PC-3 (cell line): ENCODE results near the gene FBXL13. TPM values are rescaled to one million over a fixed set of nuclear protein-coding genes. Genes with fewer than 3 reads are reported as not detected.
A peak's percentile ranks its signal among the peaks of the same experiment; 100 is the strongest.
"Not testable (repeated sequence)": the region's sequence is repeated elsewhere in the genome, so short reads cannot be mapped to it uniquely, and the experiment has no call there.

Experiments
- ATAC-seq: fragments of 200-7000 bp; cut with Tn5 transposase; 2 replicates; pipeline ENCODE4 v1.9.1; 2020; ENCODE audit warnings: mild to moderate bottlenecking, moderate library complexity
- BruUV-seq: library from RNA; stranded (reverse); fragments of 400-500 nt; replicated peaks from 2 replicates; lab custom pipeline; 2021; lab: Mats Ljungman, UMichigan
- CTCF ChIA-PET: fragments of 300-600 bp; sonication (Branson Sonifier 250); formaldehyde crosslinking; loops from one replicate; lab custom pipeline; 2022; ENCODE audit warnings: antibody characterized with exemption; lab: Charles Lee
- POLR2A ChIA-PET: fragments of 300-600 bp; sonication (Branson Sonifier 250); formaldehyde crosslinking; loops from one replicate; lab custom pipeline; 2022; ENCODE audit warnings: antibody characterized with exemption; ENCODE audit not compliant: unreplicated experiment; lab: Charles Lee
- DNase-seq: peaks from one replicate; pipeline ENCODE4 v3.0.0-alpha.2; 2015
- H2AFZ ChIP-seq: fragments of 300-600 bp; sonication (generic); 2 replicates; pipeline ENCODE4 v1.6.0; 2016; ENCODE audit warnings: antibody characterized with exemption, low read length
- H3F3A ChIP-seq: fragments of 300-600 bp; sonication (generic); one replicate; pipeline ENCODE4 v1.6.0; 2017; ENCODE audit warnings: antibody characterized with exemption, low read length, control low read depth, mild to moderate bottlenecking; ENCODE audit not compliant: unreplicated experiment
- H3K27ac ChIP-seq: fragments of 300-600 bp; sonication (generic); 2 replicates; pipeline ENCODE4 v1.5.1; 2016; ENCODE audit warnings: mild to moderate bottlenecking, low read length
- H3K27me3 ChIP-seq: fragments of 300-600 bp; sonication (generic); 2 replicates; pipeline ENCODE4 v1.6.1; 2016; ENCODE audit warnings: low read length, mixed read lengths
- H3K36me3 ChIP-seq: fragments of 300-600 bp; sonication (generic); 2 replicates; pipeline ENCODE4 v1.6.1; 2016; ENCODE audit warnings: low read depth, mixed run types, low read length, mixed read lengths
- H3K4me1 ChIP-seq: fragments of 300-600 bp; sonication (generic); 2 replicates; pipeline ENCODE4 v1.5.1; 2016; ENCODE audit warnings: low read length; ENCODE audit not compliant: insufficient read depth
- H3K4me2 ChIP-seq: fragments of 300-600 bp; sonication (generic); 2 replicates; pipeline ENCODE4 v1.6.0; 2016; ENCODE audit warnings: low read length
- H3K4me3 ChIP-seq: fragments of 300-600 bp; sonication (generic); 2 replicates; pipeline ENCODE4 v1.5.1; 2016; ENCODE audit warnings: mild to moderate bottlenecking, low read length, mixed read lengths
- H3K79me2 ChIP-seq: fragments of 300-600 bp; sonication (generic); 2 replicates; pipeline ENCODE4 v1.6.1; 2017; ENCODE audit warnings: low read length, mixed read lengths
- H3K9ac ChIP-seq: fragments of 300-600 bp; sonication (generic); 2 replicates; pipeline ENCODE4 v1.6.0; 2016; ENCODE audit warnings: mild to moderate bottlenecking, low read length
- H3K9me2 ChIP-seq: fragments of 300-600 bp; sonication (generic); replicated peaks from 2 replicates; pipeline ENCODE4 v1.6.1; 2016; ENCODE audit warnings: mixed run types, low read length, mixed read lengths
- H3K9me3 ChIP-seq: fragments of 300-600 bp; sonication (generic); 2 replicates; pipeline ENCODE4 v1.6.1; 2016; ENCODE audit warnings: low read length, mixed read lengths
- H4K20me1 ChIP-seq: fragments of 300-600 bp; sonication (generic); 2 replicates; pipeline ENCODE4 v1.6.1; 2016; ENCODE audit warnings: low read length, mixed read lengths
- CTCF ChIP-seq: fragments of 300-600 bp; sonication (generic); conservative IDR thresholded peaks from 2 replicates; pipeline ENCODE4 v1.5.1; 2017; ENCODE audit warnings: antibody characterized with exemption, low read depth, mild to moderate bottlenecking, low read length
- EZH2 ChIP-seq: fragments of 300-600 bp; sonication (generic); IDR thresholded peaks from one replicate; pipeline ENCODE4 v1.6.1; 2017; ENCODE audit warnings: antibody characterized with exemption, mild to moderate bottlenecking, low read length; ENCODE audit not compliant: unreplicated experiment
- EZH2phosphoT487 ChIP-seq: fragments of 300-600 bp; sonication (generic); IDR thresholded peaks from 2 replicates; pipeline ENCODE4 v1.6.1; 2018; ENCODE audit warnings: mild to moderate bottlenecking, antibody characterized with exemption, low read length, borderline replicate concordance
- intact Hi-C: fragments of 100-400 bp; cut with micrococcal nuclease; formaldehyde crosslinking; loops from 2 replicates; pipeline ENCODE4 v1.9.0; 2023
- total RNA-seq: library from RNA; depleted of rRNA; stranded (reverse); fragments of >200 nt; gene quantifications from 2 replicates; pipeline ENCODE4 v1.2.3, GENCODE V29; 2014

Gene FBXL13
- total RNA-seq, 1 experiment from 2014 or later: 1.1 TPM

GRCh38 chr7:103114576-103115008 lies 40.0 kb upstream of the FBXL13 start:
- no peaks in the 10 kb centered on the region for H3K79me2 ChIP-seq
- TF ChIP-seq EZH2phosphoT487: no peak
- no peak for TF ChIP-seq CTCF
- TF ChIP-seq EZH2: no peak
- no peak overlapping the region for H3K27ac ChIP-seq
- ChIA-PET POLR2A (no interaction called here), CTCF (interaction anchor here (0.6 kb wide), 1 partner anchor 33 kb away, joined by 4 read pairs; no protein-coding TSS in a partner anchor)
- BruUV-seq: no TSS peak
- H2AFZ ChIP-seq: no peak overlapping the region
- intact Hi-C loops: no loop called here
- H3K27me3 ChIP-seq: no peaks in the 10 kb centered on the region
- H3F3A ChIP-seq: peaks cover 3% of the 10 kb centered on the region
- H3K36me3 ChIP-seq: peaks cover 3% of the 10 kb centered on the region
- H3K4me3 ChIP-seq: no peak overlapping the region
- H3K4me2 ChIP-seq: no peak overlapping the region
- no peaks in the 10 kb centered on the region for H3K9me3 ChIP-seq
- peaks cover 11% of the 10 kb centered on the region for H3K4me1 ChIP-seq
- DNase-seq (no peak), ATAC-seq (no peak)
- no peak overlapping the region for H3K9ac ChIP-seq
- no peaks in the 10 kb centered on the region for H3K9me2 ChIP-seq
- no peaks in the 10 kb centered on the region for H4K20me1 ChIP-seq

DNA sequence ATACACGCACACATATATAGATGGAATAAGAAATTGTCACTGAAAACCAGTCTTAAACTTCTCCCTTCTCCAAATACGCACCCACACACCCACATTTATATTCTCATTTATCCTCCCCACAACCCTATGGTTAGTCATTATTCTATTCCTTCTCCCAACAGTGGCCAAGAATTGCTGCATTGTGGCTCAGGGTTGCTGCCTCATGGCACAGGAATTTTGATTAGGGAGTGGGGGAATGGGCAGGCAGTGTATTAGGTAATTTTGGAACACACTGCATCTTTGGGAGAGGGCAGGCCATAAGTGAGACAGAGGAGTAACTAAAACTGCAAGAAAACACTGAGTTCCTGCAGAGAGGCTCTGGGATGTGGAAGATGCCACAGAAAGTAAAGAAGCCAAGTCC lies 38.6 kb upstream of the FBXL13 start:
- no peaks in the 10 kb centered on the region for H3K79me2 ChIP-seq
- TF ChIP-seq EZH2phosphoT487 (no peak), EZH2 (no peak), CTCF (no peak)
- no peak overlapping the region for H2AFZ ChIP-seq
- peak overlapping the region; percentile 72 for H3K27ac ChIP-seq
- peak; percentile 95 for DNase-seq
- no peaks in the 10 kb centered on the region for H4K20me1 ChIP-seq
- CTCF ChIA-PET: no interaction called here
- H3K27me3 ChIP-seq: no peaks in the 10 kb centered on the region
- POLR2A ChIA-PET: no interaction called here
- H3K4me2 ChIP-seq: peak overlapping the region; percentile 39
- H3K9ac ChIP-seq: no peak overlapping the region
- H3K4me3 ChIP-seq: no peak overlapping the region
- peaks cover 11% of the 10 kb centered on the region for H3K4me1 ChIP-seq
- H3F3A ChIP-seq: peaks cover 3% of the 10 kb centered on the region
- H3K36me3 ChIP-seq: no peaks in the 10 kb centered on the region; the same call in 1 of the 2 replicates
- no peaks in the 10 kb centered on the region for H3K9me3 ChIP-seq
- BruUV-seq: no TSS peak
- intact Hi-C loops: loop anchor here (2.0 kb wide), 2 partner anchors 18 to 30 kb away; no protein-coding TSS in a partner anchor
- peak; percentile 99 for ATAC-seq
- H3K9me2 ChIP-seq: no peaks in the 10 kb centered on the region

GRCh38 chr7:103106703-103107070 lies 32.1 kb upstream of the FBXL13 start:
- ATAC-seq, H2AFZ ChIP-seq, POLR2A ChIA-PET, H4K20me1 ChIP-seq, H3K27me3 ChIP-seq, CTCF ChIA-PET, H3K4me1 ChIP-seq, H3K9me2 ChIP-seq, H3K9me3 ChIP-seq, DNase-seq, BruUV-seq, H3K79me2 ChIP-seq, H3K36me3 ChIP-seq, H3K27ac ChIP-seq, intact Hi-C loops, H3K9ac ChIP-seq, H3K4me3 ChIP-seq, H3K4me2 ChIP-seq, H3F3A ChIP-seq: not testable (repeated sequence)
